Thoracic aorta (tissue), 2 donors: Measurements from ENCODE around the gene HEG1. TPM values are rescaled to one million over a fixed set of nuclear protein-coding genes. Genes with fewer than 3 reads are reported as not detected.
"Not testable (repeated sequence)": the region's sequence is repeated elsewhere in the genome, so short reads cannot be mapped to it uniquely, and the experiment has no call there.

ENCODE experiments used
- ATAC-seq: fragments of 150-250 bp; one replicate; pipeline ENCODE4 v1.8.0; 2017; ENCODE audit warnings: low read depth; ENCODE audit not compliant: insufficient number of reproducible peaks, low FRiP score
- DNase-seq: peaks from one replicate; pipeline ENCODE4 v3.0.0-alpha.2; 2020; ENCODE audit warnings: low spot score
- H3K27ac ChIP-seq, 2 donors: fragments of 200-600 bp; sonication (generic); 1 replicate in 1 of 2; 2 replicates in 1 of 2; pipeline ENCODE4 v1.5.1; 2016; ENCODE audit warnings: mild to moderate bottlenecking in 2 of 2, moderate library complexity in 2 of 2
- H3K27me3 ChIP-seq: fragments of 200-600 bp; sonication (generic); replicated peaks from 2 replicates; pipeline ENCODE4 v1.6.0; 2016; ENCODE audit warnings: mild to moderate bottlenecking; ENCODE audit not compliant: insufficient read depth
- H3K36me3 ChIP-seq: fragments of 200-600 bp; sonication (generic); one replicate; pipeline ENCODE4 v1.5.1; 2016
- H3K4me1 ChIP-seq, 2 donors: fragments of 200-600 bp; sonication (generic); 1 replicate in 1 of 2; 2 replicates in 1 of 2; pipeline versions ENCODE4 v1.5.1 to v1.6.0; 2016; ENCODE audit warnings: low read depth in 2 of 2, mild to moderate bottlenecking in 1 of 2; ENCODE audit not compliant: control insufficient read depth in 1 of 2
- H3K4me3 ChIP-seq: fragments of 200-600 bp; sonication (generic); 2 replicates; pipeline ENCODE4 v1.5.1; 2016; ENCODE audit warnings: mild to moderate bottlenecking
- H3K9me3 ChIP-seq: fragments of 200-600 bp; sonication (generic); 2 replicates; pipeline ENCODE4 v1.5.1; 2016
- total RNA-seq, 2 donors: library from RNA; depleted of rRNA; stranded (reverse); fragments of >200 nt; gene quantifications; one replicate each; pipeline versions ENCODE4 v1.1.0 to v1.2.3, GENCODE V29; 2016
- TF ChIP-seq, protein P1 (sequence below): fragments of 200-600 bp; sonication (generic); IDR thresholded peaks from one replicate; pipeline ENCODE4 v1.5.1; 2019; ENCODE audit warnings: antibody characterized with exemption

Gene HEG1
- total RNA-seq, 2 donors from 2014 or later, result 114 to 168 TPM

DNA sequence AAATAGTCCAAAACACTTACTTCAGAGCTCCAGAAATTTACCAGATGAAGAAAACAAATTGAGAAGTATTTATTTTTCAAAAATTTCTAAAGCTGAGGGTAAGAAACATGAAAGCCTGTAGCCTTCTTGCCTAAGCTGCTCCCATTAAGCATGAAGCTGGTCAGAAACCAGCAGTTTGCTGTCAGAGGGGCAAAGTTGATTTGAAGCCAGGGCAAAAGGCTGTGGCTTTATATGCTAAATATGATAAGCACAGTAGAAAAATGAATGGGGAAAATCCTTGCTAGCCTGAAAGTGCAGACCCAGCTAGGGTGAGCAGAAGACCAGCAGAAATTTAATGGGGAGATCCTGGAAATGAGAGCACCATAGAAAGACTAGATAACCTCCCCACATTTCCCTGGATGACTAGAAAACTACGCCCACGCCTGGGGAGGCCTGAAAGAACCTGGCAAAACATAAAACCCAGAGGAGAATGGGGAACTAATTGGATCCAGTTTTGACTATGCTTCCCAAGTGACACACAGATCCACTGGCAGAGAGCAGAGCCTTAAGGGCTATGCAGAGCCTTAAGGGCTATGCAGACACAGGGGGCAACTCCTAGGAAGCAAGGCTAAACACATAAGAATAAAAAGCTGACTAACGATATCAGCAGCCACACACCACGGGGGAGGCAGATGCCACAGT lies 43.0 kb upstream of the HEG1 start:
- Histone ChIP-seq H3K27me3 (no peaks in the 10 kb centered on the region), H3K4me3 (no peak overlapping the region), H3K4me1 (no peaks in the 10 kb centered on the region), H3K27ac (no peak overlapping the region), H3K9me3 (peaks cover 6% of the 10 kb centered on the region), H3K36me3 (no peaks in the 10 kb centered on the region)
- TF ChIP-seq, protein P1, sequence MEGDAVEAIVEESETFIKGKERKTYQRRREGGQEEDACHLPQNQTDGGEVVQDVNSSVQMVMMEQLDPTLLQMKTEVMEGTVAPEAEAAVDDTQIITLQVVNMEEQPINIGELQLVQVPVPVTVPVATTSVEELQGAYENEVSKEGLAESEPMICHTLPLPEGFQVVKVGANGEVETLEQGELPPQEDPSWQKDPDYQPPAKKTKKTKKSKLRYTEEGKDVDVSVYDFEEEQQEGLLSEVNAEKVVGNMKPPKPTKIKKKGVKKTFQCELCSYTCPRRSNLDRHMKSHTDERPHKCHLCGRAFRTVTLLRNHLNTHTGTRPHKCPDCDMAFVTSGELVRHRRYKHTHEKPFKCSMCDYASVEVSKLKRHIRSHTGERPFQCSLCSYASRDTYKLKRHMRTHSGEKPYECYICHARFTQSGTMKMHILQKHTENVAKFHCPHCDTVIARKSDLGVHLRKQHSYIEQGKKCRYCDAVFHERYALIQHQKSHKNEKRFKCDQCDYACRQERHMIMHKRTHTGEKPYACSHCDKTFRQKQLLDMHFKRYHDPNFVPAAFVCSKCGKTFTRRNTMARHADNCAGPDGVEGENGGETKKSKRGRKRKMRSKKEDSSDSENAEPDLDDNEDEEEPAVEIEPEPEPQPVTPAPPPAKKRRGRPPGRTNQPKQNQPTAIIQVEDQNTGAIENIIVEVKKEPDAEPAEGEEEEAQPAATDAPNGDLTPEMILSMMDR, result no peak
- ATAC-seq (no peak), DNase-seq (no peak)

DNA sequence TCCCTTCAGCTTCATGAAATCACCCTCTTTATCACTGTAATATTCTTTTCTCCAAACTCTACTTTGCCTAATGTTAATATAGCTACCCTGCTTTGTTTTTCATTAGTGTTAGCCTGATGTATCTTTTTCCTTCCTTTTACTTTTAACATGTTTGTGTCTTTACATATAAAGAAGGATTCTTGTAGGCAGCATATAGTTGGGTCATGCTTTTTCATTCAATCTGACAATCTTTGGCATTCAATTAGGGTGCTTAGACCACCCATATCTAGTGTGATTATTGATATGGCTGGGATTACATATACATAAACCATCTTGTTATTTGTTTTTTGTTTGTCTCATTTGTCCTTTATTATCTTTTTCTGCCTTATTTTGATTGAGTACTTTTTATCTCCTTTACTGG lies 34.9 kb upstream of the HEG1 start:
- no peak for DNase-seq
- Histone ChIP-seq H3K27me3 (no peaks in the 10 kb centered on the region), H3K9me3 (no peaks in the 10 kb centered on the region), H3K36me3 (no peaks in the 10 kb centered on the region), H3K27ac (no peak overlapping the region), H3K4me3 (no peak overlapping the region), H3K4me1 (no peaks in the 10 kb centered on the region)
- TF ChIP-seq, protein P1, result no peak
- no peak for ATAC-seq

- Histone ChIP-seq H3K36me3 (no peaks in the 10 kb centered on the region), H3K4me3 (no peak overlapping the region), H3K4me1 (no peaks in the 10 kb centered on the region), H3K27ac (no peak overlapping the region), H3K9me3 (no peaks in the 10 kb centered on the region), H3K27me3 (no peaks in the 10 kb centered on the region)
- DNase-seq (no peak), ATAC-seq (no peak)
- TF ChIP-seq, protein P1, result no peak
These were observed 32.1 kb upstream of the HEG1 start for GRCh38 chr3:125087768-125088391.

DNA sequence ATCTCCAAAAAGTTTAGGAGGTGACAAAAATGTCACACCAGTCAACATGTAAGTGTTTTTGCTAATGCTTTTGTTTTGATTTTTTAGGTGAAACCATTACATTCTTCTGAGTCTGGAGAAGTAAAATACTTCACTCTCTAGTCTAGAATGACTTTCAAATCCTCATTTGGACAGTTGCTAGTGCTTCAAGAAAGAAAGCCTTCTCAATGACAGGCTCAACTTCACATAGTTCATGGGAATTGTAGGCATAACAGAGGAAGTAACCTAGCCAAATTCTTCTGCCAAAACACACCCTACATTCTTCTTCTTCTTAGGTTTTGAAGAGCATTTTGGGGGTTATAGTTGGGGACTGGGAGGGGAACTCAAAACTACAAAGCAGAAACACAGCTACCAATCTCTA lies 29.4 kb upstream of the HEG1 start:
- Histone ChIP-seq H3K4me3 (no peak overlapping the region), H3K4me1 (no peaks in the 10 kb centered on the region), H3K27ac (no peak overlapping the region), H3K27me3 (no peaks in the 10 kb centered on the region), H3K9me3 (no peaks in the 10 kb centered on the region), H3K36me3 (no peaks in the 10 kb centered on the region)
- ATAC-seq, result no peak
- DNase-seq, result no peak
- TF ChIP-seq, protein P1, result no peak

DNA sequence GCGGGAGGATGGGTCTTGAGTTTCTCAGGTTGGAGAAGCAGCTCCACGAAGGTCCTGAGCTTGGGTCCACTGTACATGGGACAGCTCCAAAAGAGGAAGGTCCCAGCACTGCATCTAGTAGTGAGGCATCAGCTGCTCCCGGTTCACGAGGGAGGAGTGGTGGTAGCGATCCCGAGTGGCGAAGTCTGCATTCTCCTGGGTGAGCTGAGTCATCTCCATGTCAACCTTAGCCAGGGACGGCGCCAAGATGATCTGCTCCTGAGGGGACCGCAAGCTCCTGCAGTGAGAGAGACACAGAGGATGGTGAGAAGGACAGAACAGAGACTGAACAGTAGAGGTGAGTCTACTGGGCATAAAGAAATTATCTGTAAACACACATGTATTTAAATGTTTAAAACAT lies 28.0 kb upstream of the HEG1 start:
- DNase-seq, result no peak
- no peak for ATAC-seq
- Histone ChIP-seq H3K27me3 (no peaks in the 10 kb centered on the region), H3K4me3 (no peak overlapping the region), H3K27ac (no peak overlapping the region), H3K4me1 (no peaks in the 10 kb centered on the region), H3K9me3 (no peaks in the 10 kb centered on the region), H3K36me3 (no peaks in the 10 kb centered on the region)
- TF ChIP-seq, protein P1, result no peak

DNA sequence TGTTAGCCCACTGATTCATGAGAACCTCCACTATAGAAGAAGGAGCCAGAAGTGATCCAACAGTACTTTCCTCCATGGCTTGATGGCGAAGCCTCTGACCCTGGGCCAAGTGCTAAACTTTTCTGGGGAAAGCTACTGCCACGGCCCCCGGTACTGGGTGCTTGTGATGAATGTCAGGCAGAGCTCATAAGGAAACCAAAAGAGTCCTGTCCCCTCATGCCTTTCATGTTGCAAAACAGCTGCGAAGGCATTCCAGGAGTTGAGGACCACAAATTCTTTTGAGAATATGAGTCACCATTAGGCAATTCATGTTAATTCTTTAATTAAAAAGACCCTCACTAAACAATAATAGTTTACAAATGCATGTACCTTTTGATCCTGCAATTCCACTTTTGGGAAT lies 26.5 kb upstream of the HEG1 start:
- not testable (repeated sequence) for H3K27me3 ChIP-seq, H3K4me3 ChIP-seq, H3K27ac ChIP-seq, H3K9me3 ChIP-seq, DNase-seq, ATAC-seq, H3K4me1 ChIP-seq, H3K36me3 ChIP-seq
